DMS 273 (cell line): ENCODE results near the gene KCNG2.
"Not testable (repeated sequence)": the region's sequence is repeated elsewhere in the genome, so short reads cannot be mapped to it uniquely, and the experiment has no call there.

ENCODE experiments used
- DNase-seq: peaks from one replicate; lab custom pipeline; 2025; ENCODE audit not compliant: unreplicated experiment; lab: John Stamatoyannopoulos, UW

Gene KCNG2, protein sequence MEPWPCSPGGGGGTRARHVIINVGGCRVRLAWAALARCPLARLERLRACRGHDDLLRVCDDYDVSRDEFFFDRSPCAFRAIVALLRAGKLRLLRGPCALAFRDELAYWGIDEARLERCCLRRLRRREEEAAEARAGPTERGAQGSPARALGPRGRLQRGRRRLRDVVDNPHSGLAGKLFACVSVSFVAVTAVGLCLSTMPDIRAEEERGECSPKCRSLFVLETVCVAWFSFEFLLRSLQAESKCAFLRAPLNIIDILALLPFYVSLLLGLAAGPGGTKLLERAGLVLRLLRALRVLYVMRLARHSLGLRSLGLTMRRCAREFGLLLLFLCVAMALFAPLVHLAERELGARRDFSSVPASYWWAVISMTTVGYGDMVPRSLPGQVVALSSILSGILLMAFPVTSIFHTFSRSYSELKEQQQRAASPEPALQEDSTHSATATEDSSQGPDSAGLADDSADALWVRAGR

DNA sequence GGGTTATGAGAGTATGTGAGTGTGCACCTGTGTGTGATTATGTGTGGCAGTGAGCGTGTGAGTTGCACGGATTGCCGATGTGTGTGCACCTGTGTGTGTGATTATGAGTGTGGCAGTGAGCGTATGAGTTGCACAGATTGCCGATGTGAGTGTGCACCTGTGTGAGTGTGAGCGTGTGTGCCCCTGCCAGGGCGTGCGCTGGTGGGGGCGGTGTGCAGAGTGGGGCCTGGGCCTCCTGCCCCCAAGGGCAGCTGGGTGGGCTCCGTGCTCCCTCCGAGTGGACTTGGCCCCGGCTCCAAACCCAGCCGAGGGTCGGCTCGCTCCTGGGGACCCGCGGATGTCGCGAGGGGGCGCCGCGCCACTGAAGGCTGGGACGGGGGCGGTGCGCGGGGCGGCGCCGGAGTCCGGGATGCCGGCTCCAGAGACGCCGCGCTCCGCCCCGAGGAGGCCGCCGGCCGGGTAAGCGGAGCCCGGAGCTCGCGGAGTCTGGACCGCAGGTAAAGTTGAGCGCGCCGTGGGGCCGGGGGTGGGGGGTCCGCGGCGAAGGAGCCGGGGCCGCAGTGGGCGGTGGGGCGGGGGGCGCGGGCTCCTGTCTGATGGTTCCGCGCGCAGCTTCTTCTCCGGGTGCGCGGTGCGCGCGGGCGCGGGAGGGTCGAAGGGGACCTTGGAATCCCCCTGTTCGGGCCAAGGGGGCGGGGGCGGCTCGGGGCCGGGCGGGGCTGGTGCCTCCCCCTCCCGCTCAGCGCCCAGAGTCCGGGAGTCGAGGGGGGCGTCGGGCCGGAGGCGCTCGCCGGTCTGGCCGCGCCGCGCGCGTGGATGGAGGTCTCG, at the start of gene KCNG2:
TSS of gene KCNG2 (plus strand) at position 421 of the 828 bp plus-strand sequence. CDS start 65,730 bp downstream, outside the sequence.
- DNase-seq = peak; percentile 68

GRCh38 chr18:79748321-79749180, 49.2 kb upstream of the KCNG2 start:
- DNase-seq = no peak

DNA sequence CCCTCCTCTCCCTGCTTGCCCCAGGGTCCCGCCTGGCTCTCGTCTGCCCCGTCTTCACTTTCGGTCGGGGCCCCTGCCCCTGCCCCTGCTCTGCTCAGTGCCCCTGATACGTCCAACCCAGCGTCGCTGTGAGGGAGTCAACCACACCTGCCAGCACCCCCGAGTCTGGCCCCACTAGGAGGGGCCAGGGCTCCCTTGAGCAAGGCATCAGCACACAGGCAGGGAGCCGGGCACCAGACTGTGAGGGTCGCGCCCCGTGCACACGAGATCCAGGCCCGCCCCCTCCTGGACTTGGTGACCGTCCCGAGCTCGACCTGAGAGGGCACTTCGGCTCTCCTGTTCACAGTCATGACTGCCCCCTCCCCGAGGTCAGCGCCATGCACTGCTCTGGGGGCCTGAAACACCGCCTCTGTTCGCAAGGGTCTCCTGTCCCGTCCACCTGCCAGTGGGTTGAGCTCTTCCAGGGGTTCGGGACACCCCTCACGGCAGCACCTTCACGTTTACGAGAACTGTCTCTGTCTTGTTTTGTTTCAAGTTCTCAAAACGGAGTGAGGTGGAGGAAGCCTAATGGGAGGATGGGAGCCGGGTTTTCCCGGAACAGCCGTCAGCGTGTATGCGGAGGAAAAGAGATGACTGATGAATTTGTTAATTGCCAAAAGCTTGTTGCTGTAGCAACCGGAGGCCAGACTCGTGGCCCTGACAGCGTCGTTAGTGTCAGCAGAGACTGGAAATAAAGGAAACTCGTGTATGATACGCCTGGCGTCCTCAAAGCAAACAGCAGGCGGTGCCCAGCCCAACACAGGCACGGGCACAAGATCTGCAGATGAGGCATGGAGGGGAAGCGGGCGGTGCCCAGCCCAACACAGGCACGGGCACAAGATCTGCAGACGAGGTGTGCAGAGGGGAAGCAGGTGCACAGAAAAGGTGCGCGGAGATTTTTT, 48.2 kb upstream of the KCNG2 start:
- DNase-seq = no peak

DNA sequence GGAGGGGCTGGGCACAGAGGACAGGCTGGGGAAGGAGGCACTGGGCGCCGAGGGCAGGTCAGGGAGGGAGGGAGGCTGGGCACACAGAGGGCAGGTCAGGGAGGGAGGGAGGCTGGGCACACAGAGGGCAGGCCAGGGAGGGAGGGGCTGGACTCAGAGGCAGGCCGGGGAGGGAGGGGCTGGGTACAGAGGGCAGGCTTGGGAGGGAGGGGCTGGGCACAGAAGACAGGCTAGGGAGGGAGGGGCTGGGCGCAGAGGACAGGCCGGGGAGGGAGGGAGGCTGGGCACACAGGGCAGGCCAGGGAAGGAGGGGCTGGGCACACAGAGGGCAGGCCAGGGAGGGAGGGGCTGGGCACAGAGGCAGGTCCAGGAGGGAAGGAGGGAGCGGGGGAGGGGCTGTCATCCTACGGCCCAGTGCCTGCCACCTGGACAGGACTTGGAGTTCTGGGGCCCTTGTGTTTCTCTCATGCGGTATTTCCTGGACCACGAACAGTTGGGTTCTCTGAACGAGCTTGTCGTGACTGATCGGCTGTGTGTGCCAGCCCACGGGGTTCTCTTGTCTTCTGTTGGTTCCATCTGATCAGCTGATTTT, 46.7 kb upstream of the KCNG2 start:
- DNase-seq = no peak

- DNase-seq = not testable (repeated sequence)
Measured at GRCh38 chr18:79751918-79752578, 45.7 kb upstream of the KCNG2 start.

DNA sequence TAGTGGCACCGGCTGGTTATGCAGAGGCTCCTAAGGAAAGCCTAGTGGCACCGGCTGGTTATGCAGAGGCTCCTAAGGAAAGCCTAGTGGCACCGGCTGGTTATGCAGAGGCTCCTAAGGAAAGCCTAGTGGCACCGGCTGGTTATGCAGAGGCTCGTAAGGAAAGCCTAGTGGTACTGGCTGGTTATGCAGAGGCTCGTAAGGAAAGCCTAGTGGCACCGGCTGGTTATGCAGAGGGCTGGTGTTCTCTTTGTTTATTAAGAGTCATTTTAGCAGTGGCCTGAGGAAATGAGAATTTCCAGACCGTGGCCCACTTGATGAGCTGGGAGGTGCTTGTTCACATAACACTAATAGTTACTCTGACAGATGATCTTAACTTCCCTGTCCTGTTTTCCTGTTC, 44.8 kb upstream of the KCNG2 start:
- DNase-seq = not testable (repeated sequence)

DNA sequence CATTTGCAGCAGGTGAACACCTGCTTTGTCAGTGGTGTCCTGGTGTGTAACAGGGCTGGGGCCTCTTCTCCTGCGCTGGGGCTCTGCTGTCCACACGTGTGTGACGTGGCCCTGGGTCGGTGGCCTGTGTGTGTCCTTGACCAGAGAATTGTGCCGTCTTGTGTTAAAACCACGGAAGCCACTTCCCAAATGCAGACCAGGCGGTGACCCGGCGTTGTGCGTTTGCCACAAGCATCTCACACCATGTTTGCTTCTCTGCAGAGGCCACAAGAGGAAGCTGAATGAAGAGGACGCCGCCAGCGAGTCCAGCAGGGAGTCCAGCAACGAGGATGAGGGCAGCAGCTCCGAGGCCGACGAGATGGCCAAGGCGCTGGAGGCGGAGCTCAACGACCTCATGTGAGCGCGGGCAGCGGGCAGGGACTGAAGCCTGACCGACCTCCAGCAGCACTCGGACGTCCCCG, 44.3 kb upstream of the KCNG2 start:
- no peak for DNase-seq

GRCh38 chr18:79754022-79754761, 43.5 kb upstream of the KCNG2 start:
- no peak for DNase-seq

GRCh38 chr18:79754831-79755351, 42.8 kb upstream of the KCNG2 start:
- no peak for DNase-seq

- DNase-seq = no peak
Measured at GRCh38 chr18:79755496-79756142, 42.1 kb upstream of the KCNG2 start.

GRCh38 chr18:79756143-79756500, 41.6 kb upstream of the KCNG2 start:
- DNase-seq = no peak

DNA sequence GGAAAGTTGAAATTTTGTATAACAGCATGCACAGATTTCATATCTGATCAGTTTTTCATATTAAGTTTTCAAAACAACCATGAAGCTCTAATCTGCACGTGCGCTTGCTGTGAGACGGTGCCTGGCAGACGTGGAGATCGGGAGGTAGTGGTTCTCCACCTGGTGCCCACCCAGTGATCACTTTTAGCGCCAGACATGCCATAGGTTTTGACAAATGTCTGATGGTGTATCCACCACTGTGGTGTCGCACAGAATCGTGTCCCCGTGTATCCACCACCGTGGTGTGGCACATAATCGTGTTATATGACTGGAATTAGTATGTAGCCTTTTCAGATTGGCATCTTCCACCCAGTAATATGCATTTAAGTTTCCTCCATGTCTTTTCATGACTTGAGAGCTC, 40.9 kb upstream of the KCNG2 start:
- DNase-seq = no peak

GRCh38 chr18:79760348-79760747, 37.4 kb upstream of the KCNG2 start:
- DNase-seq = no peak

DNA sequence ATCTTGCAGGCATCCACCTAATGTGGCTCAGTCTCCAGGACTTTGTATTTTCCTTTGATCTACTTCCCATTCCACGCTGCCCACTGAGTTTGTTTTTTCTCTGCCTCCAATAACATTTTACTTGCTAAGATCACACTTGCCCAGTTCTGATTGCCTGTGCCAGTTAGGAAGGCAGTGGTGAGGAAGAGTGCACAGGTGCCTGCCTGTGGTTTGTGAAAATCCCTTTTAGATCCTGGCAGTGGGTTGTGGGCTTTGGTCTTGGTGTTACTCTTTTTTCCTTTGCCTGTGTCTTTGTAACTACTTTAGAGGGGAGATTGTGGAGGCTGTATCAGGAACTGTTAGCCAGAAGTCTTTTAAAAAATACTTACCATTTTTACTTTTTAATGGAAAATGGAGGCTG, 36.9 kb upstream of the KCNG2 start:
- DNase-seq = no peak

DNA sequence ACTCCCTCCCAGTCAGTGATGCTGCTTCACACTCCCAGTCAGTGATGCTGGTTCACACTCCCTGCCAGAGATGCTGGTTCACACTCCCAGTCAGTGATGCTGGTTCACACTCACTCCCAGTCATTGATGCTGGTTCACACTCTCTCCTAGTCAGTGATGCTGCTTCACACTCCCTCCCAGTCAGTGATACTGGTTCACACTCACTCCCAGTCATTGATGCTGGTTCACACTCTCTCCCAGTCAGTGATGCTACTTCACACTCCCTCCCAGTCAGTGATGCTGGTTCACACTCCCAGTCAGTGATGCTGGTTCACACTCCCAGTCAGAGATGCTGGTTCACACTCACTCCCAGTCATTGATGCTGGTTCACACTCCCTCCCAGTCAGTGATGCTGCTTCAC, 34.3 kb upstream of the KCNG2 start:
- no peak for DNase-seq

- no peak for DNase-seq
Measured at GRCh38 chr18:79764131-79764530, 33.6 kb upstream of the KCNG2 start.

DNA sequence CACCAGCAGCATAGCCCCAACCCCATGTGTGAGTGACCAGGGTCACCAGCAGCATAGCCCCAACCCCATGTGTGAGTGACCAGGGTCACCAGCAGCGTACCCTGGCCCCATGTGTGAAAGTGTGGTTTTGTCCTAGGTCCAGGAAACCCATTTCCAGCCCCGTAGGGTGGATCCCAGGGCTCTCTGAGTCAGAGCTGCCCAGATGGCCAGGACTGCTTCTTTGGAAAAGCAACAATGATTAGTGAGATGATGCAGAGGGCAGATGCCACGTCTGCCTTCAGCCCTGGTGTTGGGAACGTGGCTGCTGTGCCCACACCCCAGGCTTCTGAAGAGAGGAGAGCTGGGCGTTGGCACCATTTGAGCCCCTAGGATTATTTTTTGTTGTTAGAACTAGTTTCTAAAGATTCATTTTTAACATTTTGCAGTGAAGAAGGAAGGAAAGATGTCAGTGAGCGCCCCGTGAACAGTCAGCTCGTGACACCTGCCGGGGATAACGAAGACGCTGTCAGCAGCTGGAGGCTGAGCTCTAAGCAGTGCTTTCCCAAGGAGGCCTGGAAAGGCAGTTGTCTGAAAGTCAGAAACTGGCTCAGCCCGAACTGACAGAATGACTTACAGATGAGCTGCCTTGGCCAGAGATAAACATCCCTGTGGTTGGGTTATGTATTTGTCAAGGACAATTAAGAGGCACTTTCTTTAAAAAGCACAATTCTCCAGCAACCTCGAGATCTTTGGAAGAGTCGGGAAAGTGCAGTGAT, 32.1 kb upstream of the KCNG2 start:
- peak; percentile 44 for DNase-seq
